ENCODE data around the gene ACBD4. TPM values are rescaled to one million over a fixed set of nuclear protein-coding genes. Genes with fewer than 3 reads are reported as not detected.

The ACBD4 gene
- total and polyA plus RNA-seq, 10 donors, result 14.1 to 32.8 (median 21.6) TPM

DNA sequence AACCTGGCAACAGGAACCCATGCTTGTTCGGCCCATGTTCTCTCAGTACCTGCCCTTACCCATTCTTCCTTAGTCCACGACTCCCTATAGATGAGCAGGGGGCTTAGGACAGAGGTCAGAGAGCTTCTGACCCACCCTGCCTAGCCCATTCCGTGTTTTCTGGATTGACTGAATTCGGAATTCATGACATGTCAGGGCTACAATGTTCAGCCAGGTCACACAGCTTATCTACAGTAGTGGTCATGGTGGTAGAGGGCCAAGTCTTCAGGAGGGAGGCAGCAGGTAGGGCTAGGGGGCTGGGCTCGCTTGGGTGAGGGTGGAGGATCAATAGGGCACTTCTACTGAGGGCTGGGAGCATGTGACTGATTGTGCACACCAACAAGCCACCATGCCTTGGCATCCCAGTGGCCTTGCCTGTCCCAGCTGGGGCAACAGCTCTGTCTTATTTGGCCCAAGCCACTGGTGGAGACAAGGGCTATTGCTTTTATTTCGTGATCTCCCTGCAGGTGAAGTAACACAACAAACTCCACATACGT, 29.3 kb downstream of the ACBD4 start:
- no peaks in the 10 kb centered on the region for H3K27me3 ChIP-seq (replicated peaks in 1 of 7)
- H3K9me3 ChIP-seq, result no peaks in the 10 kb centered on the region
- intact Hi-C loops (cut with DNase I; ENCODE audit: low total_unique reads), result no loop called here
- H3K4me1 ChIP-seq, result peaks cover 11 to 34% (median 17%) of the 10 kb centered on the region in 6 donors
- H3K36me3 ChIP-seq, result peaks cover 0 to 13% (median 4%) of the 10 kb centered on the region in 6 donors
- no peak overlapping the region for H3K27ac ChIP-seq
- TF ChIP-seq POLR2AphosphoS5 (IDR thresholded peaks at IDR 0.05) (no peak), POLR2A (IDR thresholded peaks at IDR 0.05) (no peak)
- TF ChIP-seq, protein P1, sequence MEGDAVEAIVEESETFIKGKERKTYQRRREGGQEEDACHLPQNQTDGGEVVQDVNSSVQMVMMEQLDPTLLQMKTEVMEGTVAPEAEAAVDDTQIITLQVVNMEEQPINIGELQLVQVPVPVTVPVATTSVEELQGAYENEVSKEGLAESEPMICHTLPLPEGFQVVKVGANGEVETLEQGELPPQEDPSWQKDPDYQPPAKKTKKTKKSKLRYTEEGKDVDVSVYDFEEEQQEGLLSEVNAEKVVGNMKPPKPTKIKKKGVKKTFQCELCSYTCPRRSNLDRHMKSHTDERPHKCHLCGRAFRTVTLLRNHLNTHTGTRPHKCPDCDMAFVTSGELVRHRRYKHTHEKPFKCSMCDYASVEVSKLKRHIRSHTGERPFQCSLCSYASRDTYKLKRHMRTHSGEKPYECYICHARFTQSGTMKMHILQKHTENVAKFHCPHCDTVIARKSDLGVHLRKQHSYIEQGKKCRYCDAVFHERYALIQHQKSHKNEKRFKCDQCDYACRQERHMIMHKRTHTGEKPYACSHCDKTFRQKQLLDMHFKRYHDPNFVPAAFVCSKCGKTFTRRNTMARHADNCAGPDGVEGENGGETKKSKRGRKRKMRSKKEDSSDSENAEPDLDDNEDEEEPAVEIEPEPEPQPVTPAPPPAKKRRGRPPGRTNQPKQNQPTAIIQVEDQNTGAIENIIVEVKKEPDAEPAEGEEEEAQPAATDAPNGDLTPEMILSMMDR (IDR thresholded peaks at IDR 0.05 in 8 of 11, conservative IDR thresholded peaks at IDR 0.05 in 3 of 11), result no peak
- WGBS, 5 donors, result 78 to 90% (median 81%) methylated on average over 7 of the region's 7 CpGs
- DNase-seq, result peak; percentile 59
- no peak overlapping the region for H3K4me3 ChIP-seq

- WGBS, 5 donors, result 94 to 96% (median 95%) methylated on average over 32 to 43 of the region's 43 CpGs
Observed at GRCh38 chr17:45168991-45169752, 33.7 kb downstream of the ACBD4 start.

DNA sequence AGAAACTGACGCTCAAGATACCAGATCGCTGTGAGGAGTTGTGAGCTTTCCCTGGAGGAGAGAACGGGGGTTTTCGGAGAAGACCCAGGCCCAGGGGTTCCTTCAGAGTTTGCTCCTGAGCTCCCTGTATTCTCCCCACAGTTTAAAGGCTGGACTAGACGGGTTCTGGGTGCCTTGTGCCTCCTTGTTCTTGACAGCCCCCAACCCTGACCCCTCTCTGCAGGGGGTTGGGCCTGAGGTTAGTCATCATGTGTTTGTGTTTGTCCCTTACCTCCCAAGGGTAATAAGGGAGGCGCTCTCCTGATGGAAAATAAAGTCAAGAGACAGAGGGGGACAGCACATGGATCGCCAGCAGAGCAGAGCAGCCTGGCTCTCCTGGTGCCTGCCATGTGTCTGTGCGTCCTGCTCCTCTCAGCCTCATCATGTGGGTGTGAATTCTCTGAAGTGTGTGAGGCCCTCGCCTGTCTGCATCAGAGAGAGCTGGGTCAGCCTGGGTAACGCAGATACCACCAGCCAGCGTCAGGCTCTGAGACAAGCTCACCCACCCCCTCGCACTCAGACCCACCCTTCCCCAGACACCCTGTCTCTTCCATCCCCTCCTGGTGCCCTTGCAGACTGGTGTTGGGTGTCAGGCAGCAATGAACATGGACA, 34.9 kb downstream of the ACBD4 start:
- Histone ChIP-seq H3K4me3 (no peak overlapping the region), H3K4me1 (peaks cover 0 to 50% (median 30%) of the 10 kb centered on the region in 6 donors), H3K27me3 (replicated peaks in 1 of 7) (no peaks in the 10 kb centered on the region), H3K36me3 (peaks cover 0 to 20% (median 4%) of the 10 kb centered on the region in 6 donors), H3K9me3 (no peaks in the 10 kb centered on the region), H3K27ac (peak overlapping the region in 6 of 8 donors; percentile 58 to 90 (median 80))
- no peak for DNase-seq
- WGBS, 5 donors, result 85 to 92% (median 88%) methylated on average over 10 to 12 of the region's 12 CpGs
- TF ChIP-seq POLR2A (IDR thresholded peaks at IDR 0.05) (no peak), POLR2AphosphoS5 (IDR thresholded peaks at IDR 0.05) (no peak)
- TF ChIP-seq, protein P1 (IDR thresholded peaks at IDR 0.05 in 8 of 11, conservative IDR thresholded peaks at IDR 0.05 in 3 of 11), result no peak
- intact Hi-C loops (cut with DNase I; ENCODE audit: low total_unique reads), result no loop called here

More at GRCh38 chr17:45168991-45169752, 33.7 kb downstream of the ACBD4 start:
- Histone ChIP-seq H3K4me1 (peaks cover 0 to 52% (median 30%) of the 10 kb centered on the region in 6 donors), H3K27me3 (replicated peaks in 1 of 7) (no peaks in the 10 kb centered on the region), H3K9me3 (no peaks in the 10 kb centered on the region), H3K4me3 (no peak overlapping the region), H3K36me3 (peaks cover 0 to 20% (median 4%) of the 10 kb centered on the region in 6 donors), H3K27ac (no peak overlapping the region)
- TF ChIP-seq POLR2AphosphoS5 (IDR thresholded peaks at IDR 0.05), result no peak
- TF ChIP-seq POLR2A (IDR thresholded peaks at IDR 0.05), result no peak
- TF ChIP-seq, protein P1 (IDR thresholded peaks at IDR 0.05 in 8 of 11, conservative IDR thresholded peaks at IDR 0.05 in 3 of 11), result no peak
- intact Hi-C loops (cut with DNase I; ENCODE audit: low total_unique reads), result no loop called here
- no peak for DNase-seq

- no peaks in the 10 kb centered on the region for H3K27me3 ChIP-seq (replicated peaks in 1 of 7)
- H3K9me3 ChIP-seq, result no peaks in the 10 kb centered on the region
- TF ChIP-seq POLR2AphosphoS5 (IDR thresholded peaks at IDR 0.05), result no peak
- TF ChIP-seq, protein P1 (IDR thresholded peaks at IDR 0.05 in 8 of 11, conservative IDR thresholded peaks at IDR 0.05 in 3 of 11), result no peak
- TF ChIP-seq POLR2A (IDR thresholded peaks at IDR 0.05), result no peak
- peaks cover 0 to 53% (median 30%) of the 10 kb centered on the region in 6 donors for H3K4me1 ChIP-seq
- DNase-seq, result no peak
- peaks cover 0 to 20% (median 4%) of the 10 kb centered on the region in 6 donors for H3K36me3 ChIP-seq
- peak overlapping the region in 6 of 8 donors; percentile 58 to 90 (median 80) for H3K27ac ChIP-seq
- WGBS, 5 donors, result 41 to 61% (median 57%) methylated on average over 5 of the region's 5 CpGs
- intact Hi-C loops (cut with DNase I; ENCODE audit: low total_unique reads), result no loop called here
- peak overlapping the region in 1 of 8 donors; percentile 70 for H3K4me3 ChIP-seq
Observed at GRCh38 chr17:45170931-45171337, 35.4 kb downstream of the ACBD4 start.

Measured in spleen (tissue), 11 donors.